ENCODE data around the gene SYNE2.

SYNE2 gene

GRCh38 chr14:64194404-64194803 lies 341.6 kb downstream of the SYNE2 start:
- Histone ChIP-seq H3K27ac (peak overlapping the region; percentile 81; the same call in 1 of the 2 replicates), H3K9ac (peak overlapping the region; percentile 12; the same call in 1 of the 2 replicates), H3K27me3 (ENCODE audit: insufficient read depth, low read depth) (no peaks in the 10 kb centered on the region), H3K4me1 (ENCODE audit: low read depth, poor library complexity, severe bottlenecking) (peaks cover 53% of the 10 kb centered on the region), H4K20me1 (ENCODE audit: insufficient read depth) (no peaks in the 10 kb centered on the region), H3K36me3 (ENCODE audit: insufficient read depth) (no peaks in the 10 kb centered on the region), H3K4me3 (IDR thresholded peaks at IDR 0.05; ENCODE audit: insufficient read depth, low read depth, low read length) (no peak overlapping the region), H2AFZ (ENCODE audit: low read depth) (peak overlapping the region; percentile 15; the same call in 1 of the 2 replicates), H3K4me2 (0 out of 2 replicates have a peak overlapping the region, but pooled peaks have one; percentile 40), H3K79me2 (ENCODE audit: insufficient read depth, low read depth) (peaks cover 15% of the 10 kb centered on the region; the same call in 1 of the 2 replicates)
- TF ChIP-seq, protein P1, sequence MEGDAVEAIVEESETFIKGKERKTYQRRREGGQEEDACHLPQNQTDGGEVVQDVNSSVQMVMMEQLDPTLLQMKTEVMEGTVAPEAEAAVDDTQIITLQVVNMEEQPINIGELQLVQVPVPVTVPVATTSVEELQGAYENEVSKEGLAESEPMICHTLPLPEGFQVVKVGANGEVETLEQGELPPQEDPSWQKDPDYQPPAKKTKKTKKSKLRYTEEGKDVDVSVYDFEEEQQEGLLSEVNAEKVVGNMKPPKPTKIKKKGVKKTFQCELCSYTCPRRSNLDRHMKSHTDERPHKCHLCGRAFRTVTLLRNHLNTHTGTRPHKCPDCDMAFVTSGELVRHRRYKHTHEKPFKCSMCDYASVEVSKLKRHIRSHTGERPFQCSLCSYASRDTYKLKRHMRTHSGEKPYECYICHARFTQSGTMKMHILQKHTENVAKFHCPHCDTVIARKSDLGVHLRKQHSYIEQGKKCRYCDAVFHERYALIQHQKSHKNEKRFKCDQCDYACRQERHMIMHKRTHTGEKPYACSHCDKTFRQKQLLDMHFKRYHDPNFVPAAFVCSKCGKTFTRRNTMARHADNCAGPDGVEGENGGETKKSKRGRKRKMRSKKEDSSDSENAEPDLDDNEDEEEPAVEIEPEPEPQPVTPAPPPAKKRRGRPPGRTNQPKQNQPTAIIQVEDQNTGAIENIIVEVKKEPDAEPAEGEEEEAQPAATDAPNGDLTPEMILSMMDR (conservative IDR thresholded peaks at IDR 0.05; ENCODE audit: low read depth, low read length): no peak

- Histone ChIP-seq H3K27me3 (ENCODE audit: insufficient read depth, low read depth) (no peaks in the 10 kb centered on the region), H2AFZ (ENCODE audit: low read depth) (peak overlapping the region; percentile 15), H4K20me1 (ENCODE audit: insufficient read depth) (no peaks in the 10 kb centered on the region), H3K79me2 (ENCODE audit: insufficient read depth, low read depth) (peaks cover 15% of the 10 kb centered on the region; the same call in 1 of the 2 replicates), H3K9ac (peak overlapping the region; percentile 12; the same call in 1 of the 2 replicates), H3K4me1 (ENCODE audit: low read depth, poor library complexity, severe bottlenecking) (peaks cover 59% of the 10 kb centered on the region), H3K27ac (peak overlapping the region; percentile 81), H3K4me2 (peak overlapping the region; percentile 40; the same call in 1 of the 2 replicates), H3K4me3 (IDR thresholded peaks at IDR 0.05; ENCODE audit: insufficient read depth, low read depth, low read length) (no peak overlapping the region), H3K36me3 (ENCODE audit: insufficient read depth) (no peaks in the 10 kb centered on the region)
- TF ChIP-seq, protein P1 (conservative IDR thresholded peaks at IDR 0.05; ENCODE audit: low read depth, low read length): no peak
Observed at GRCh38 chr14:64195199-64195598, 342.4 kb downstream of the SYNE2 start.

DNA sequence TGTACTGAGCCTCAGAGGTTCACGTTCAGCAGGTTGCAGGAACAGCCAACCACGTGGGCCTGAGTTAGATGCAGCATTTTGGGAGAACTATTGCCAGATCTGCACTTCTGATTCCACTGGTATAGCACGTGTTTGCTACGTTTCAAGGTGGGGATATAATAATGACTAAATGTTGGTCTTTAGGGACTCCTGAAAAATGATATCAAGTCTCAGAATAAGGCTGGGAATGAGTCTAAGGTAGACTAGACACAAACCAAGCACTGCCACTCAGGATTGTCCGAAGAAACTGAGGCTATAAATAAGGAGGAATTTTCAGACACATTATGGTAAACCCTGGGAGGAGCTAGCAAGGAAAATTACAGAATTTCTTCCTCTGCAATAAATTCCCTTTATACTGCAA lies 343.3 kb downstream of the SYNE2 start:
- H3K4me2 ChIP-seq: peak overlapping the region; percentile 40
- peak overlapping the region; percentile 52; the same call in 1 of the 2 replicates for H2AFZ ChIP-seq (ENCODE audit: low read depth)
- no peaks in the 10 kb centered on the region for H3K27me3 ChIP-seq (ENCODE audit: insufficient read depth, low read depth)
- peaks cover 68% of the 10 kb centered on the region for H3K4me1 ChIP-seq (ENCODE audit: low read depth, poor library complexity, severe bottlenecking)
- peak overlapping the region; percentile 81; the same call in 1 of the 2 replicates for H3K27ac ChIP-seq
- H4K20me1 ChIP-seq (ENCODE audit: insufficient read depth): no peaks in the 10 kb centered on the region
- TF ChIP-seq, protein P1 (conservative IDR thresholded peaks at IDR 0.05; ENCODE audit: low read depth, low read length): no peak
- H3K4me3 ChIP-seq (IDR thresholded peaks at IDR 0.05; ENCODE audit: insufficient read depth, low read depth, low read length): no peak overlapping the region
- H3K36me3 ChIP-seq (ENCODE audit: insufficient read depth): no peaks in the 10 kb centered on the region
- peak overlapping the region; percentile 56; the same call in 1 of the 2 replicates for H3K9ac ChIP-seq
- H3K79me2 ChIP-seq (ENCODE audit: insufficient read depth, low read depth): peaks cover 15% of the 10 kb centered on the region; the same call in 1 of the 2 replicates

DNA sequence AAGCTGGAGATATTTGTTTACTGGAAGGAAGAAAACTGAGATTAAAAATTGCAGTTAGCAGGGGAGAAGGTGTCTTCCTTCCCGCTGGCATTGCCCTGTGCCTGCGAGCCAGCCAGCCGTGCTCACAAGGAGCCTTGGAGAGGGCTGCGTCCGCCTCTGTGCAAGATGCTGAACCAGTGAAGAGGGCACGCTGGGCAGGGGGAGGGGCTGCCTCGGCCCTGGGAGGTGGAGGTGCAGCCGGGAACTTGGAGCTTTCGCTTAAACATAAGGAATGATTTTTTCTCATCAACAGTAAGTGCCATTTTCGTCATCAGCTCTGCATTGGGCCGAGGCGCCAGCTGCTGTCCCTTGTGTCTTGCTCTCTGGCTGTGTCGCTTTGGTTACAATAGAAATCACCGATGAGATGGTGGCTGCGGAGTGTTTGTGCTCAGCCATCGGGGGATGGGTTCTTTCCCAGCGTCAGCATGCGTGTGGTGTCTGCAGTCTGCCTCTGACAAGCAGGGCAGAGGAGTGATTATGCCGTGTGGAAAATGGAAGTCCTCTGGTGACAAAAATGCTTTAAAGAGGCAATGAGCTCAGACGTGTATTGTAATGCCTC lies 344.1 kb downstream of the SYNE2 start:
- H3K27me3 ChIP-seq (ENCODE audit: insufficient read depth, low read depth): no peaks in the 10 kb centered on the region
- peak overlapping the region; percentile 40 for H3K4me2 ChIP-seq
- no peaks in the 10 kb centered on the region for H3K36me3 ChIP-seq (ENCODE audit: insufficient read depth)
- TF ChIP-seq, protein P1 (conservative IDR thresholded peaks at IDR 0.05; ENCODE audit: low read depth, low read length): no peak
- peak overlapping the region; percentile 52 for H2AFZ ChIP-seq (ENCODE audit: low read depth)
- no peaks in the 10 kb centered on the region for H4K20me1 ChIP-seq (ENCODE audit: insufficient read depth)
- H3K9ac ChIP-seq: peak overlapping the region; percentile 56
- peaks cover 75% of the 10 kb centered on the region for H3K4me1 ChIP-seq (ENCODE audit: low read depth, poor library complexity, severe bottlenecking)
- H3K4me3 ChIP-seq (IDR thresholded peaks at IDR 0.05; ENCODE audit: insufficient read depth, low read depth, low read length): no peak overlapping the region
- H3K27ac ChIP-seq: peak overlapping the region; percentile 81
- peaks cover 15% of the 10 kb centered on the region; the same call in 1 of the 2 replicates for H3K79me2 ChIP-seq (ENCODE audit: insufficient read depth, low read depth)

Data from KMS-11 (cell line).